Activated effector memory CD4-positive, alpha-beta T cell treated with Interleukin-2 at 50 U/mL for 16 hours (primary cell): ENCODE data around the gene TXNDC17.
"Not testable (repeated sequence)": the region's sequence is repeated elsewhere in the genome, so short reads cannot be mapped to it uniquely, and the experiment has no call there.

ENCODE experiments used
- DNase-seq: peaks from one replicate; pipeline ENCODE4 v3.0.0-alpha.2; 2020

TXNDC17 gene

GRCh38 chr17:6684881-6685767 is 44.3 kb downstream of the TXNDC17 start:
- DNase-seq, result no peak

GRCh38 chr17:6686026-6686425 is 45.2 kb downstream of the TXNDC17 start:
- DNase-seq, result no peak

- no peak for DNase-seq
These were observed 48.1 kb downstream of the TXNDC17 start for GRCh38 chr17:6688944-6689343.

GRCh38 chr17:6690641-6691040 is 49.8 kb downstream of the TXNDC17 start:
- DNase-seq, result no peak

GRCh38 chr17:6691546-6691945 is 50.7 kb downstream of the TXNDC17 start:
- no peak for DNase-seq

- not testable (repeated sequence) for DNase-seq
These were observed 51.1 kb downstream of the TXNDC17 start for GRCh38 chr17:6691958-6692357.
